Keratinocyte (primary cell): ENCODE measurements around the gene PIGU. TPM values are rescaled to one million over a fixed set of nuclear protein-coding genes. Genes with fewer than 3 reads are reported as not detected.

Source experiments
- DNase-seq: peaks from one replicate; pipeline ENCODE4 v3.0.0-alpha.2; 2011; ENCODE audit warnings: low read depth, missing footprints, low spot score
- FAIRE-seq: peaks from 2 replicates; lab custom pipeline; 2011; peaks lifted over from hg19 to GRCh38; lab: Jason Lieb, UNC
- H2AFZ ChIP-seq: 2 replicates; pipeline ENCODE4 v1.6.0; 2012; ENCODE audit warnings: low read length, control low read depth, inconsistent platforms; ENCODE audit not compliant: control insufficient read depth
- H3K27ac ChIP-seq: 2 replicates; pipeline ENCODE4 v1.5.1; 2011; ENCODE audit warnings: low read length; ENCODE audit not compliant: control insufficient read depth, insufficient read depth
- H3K27me3 ChIP-seq: 3 replicates; pipeline ENCODE4 v1.6.0; 2011; ENCODE audit warnings: low read length; ENCODE audit not compliant: control insufficient read depth, insufficient read depth; ENCODE audit errors: extremely low read depth
- H3K36me3 ChIP-seq, 2 experiments: 2 replicates in 1 of 2; 3 replicates in 1 of 2; pipeline ENCODE4 v1.5.1; 2011; ENCODE audit warnings: low read length in 2 of 2, mild to moderate bottlenecking in 1 of 2; ENCODE audit not compliant: control insufficient read depth in 2 of 2, insufficient read depth in 2 of 2; ENCODE audit errors: extremely low read depth in 1 of 2
- H3K4me1 ChIP-seq: 3 replicates; pipeline ENCODE4 v1.5.1; 2011; ENCODE audit warnings: low read length; ENCODE audit not compliant: control insufficient read depth, insufficient read depth; ENCODE audit errors: extremely low read depth
- H3K4me2 ChIP-seq: 3 replicates; pipeline ENCODE4 v1.6.0; 2011; ENCODE audit warnings: low read depth, low read length; ENCODE audit not compliant: control insufficient read depth, insufficient read depth; ENCODE audit errors: extremely low read depth
- H3K4me3 ChIP-seq, 3 experiments: fragments of 200-600 bp in 1 of 3; sonication (generic) in 1 of 3; 2 replicates in 2 of 3; 3 replicates in 1 of 3; pipeline ENCODE4 v1.5.1; 2011 to 2016; ENCODE audit warnings: low read length in 3 of 3, mild to moderate bottlenecking in 3 of 3, control low read depth in 2 of 3, inconsistent platforms in 1 of 3, low read depth in 1 of 3, mixed read lengths in 1 of 3, mixed run types in 1 of 3, moderate library complexity in 1 of 3; ENCODE audit not compliant: control insufficient read depth in 2 of 3, insufficient read depth in 2 of 3; ENCODE audit errors: extremely low read depth in 1 of 3
- H3K79me2 ChIP-seq: 2 replicates; pipeline ENCODE4 v1.6.0; 2012; ENCODE audit warnings: low read length; ENCODE audit not compliant: control insufficient read depth, insufficient read depth
- H3K9ac ChIP-seq: 3 replicates; pipeline ENCODE4 v1.6.0; 2011; ENCODE audit warnings: low read length; ENCODE audit not compliant: control insufficient read depth, insufficient read depth; ENCODE audit errors: extremely low read depth
- H3K9me1 ChIP-seq: 3 replicates; pipeline ENCODE4 v1.6.0; 2011; ENCODE audit warnings: low read length; ENCODE audit not compliant: control insufficient read depth, insufficient read depth; ENCODE audit errors: extremely low read depth
- H3K9me3 ChIP-seq: 2 replicates; pipeline ENCODE4 v1.5.1; 2012; ENCODE audit warnings: low read depth, low read length; ENCODE audit not compliant: control insufficient read depth
- H4K20me1 ChIP-seq: 3 replicates; pipeline ENCODE4 v1.6.0; 2011; ENCODE audit warnings: low read length; ENCODE audit not compliant: control insufficient read depth, insufficient read depth; ENCODE audit errors: extremely low read depth
- CTCF ChIP-seq, 3 experiments: IDR thresholded peaks in 1 of 3; conservative IDR thresholded peaks in 1 of 3; optimal IDR thresholded peaks in 1 of 3; 2 replicates in 2 of 3; 3 replicates in 1 of 3; pipeline versions ENCODE3 to v1.5.1; 2011; ENCODE audit warnings: low read length in 3 of 3, mild to moderate bottlenecking in 3 of 3, moderate library complexity in 2 of 3, control low read depth in 1 of 3, inconsistent platforms in 1 of 3; ENCODE audit not compliant: insufficient read depth in 2 of 3; ENCODE audit errors: extremely low read depth in 1 of 3
- EZH2 ChIP-seq: IDR thresholded peaks from one replicate; pipeline ENCODE4 v1.6.1; 2012; ENCODE audit warnings: inconsistent platforms, mild to moderate bottlenecking, low read length, moderate library complexity
- dilution Hi-C: fragments of 300-500 bp; cut with MboI; formaldehyde crosslinking; loops from one replicate; pipeline ENCODE4 v1.7.0; 2020; ENCODE audit warnings: low sequenced_read_pairs; ENCODE audit not compliant: extremely low pct_ligation_motif_present
- polyA plus RNA-seq, 5 experiments: library from polyadenylated mRNA; depleted of rRNA in 3 of 5; stranded (reverse) in 3 of 5; stranded (forward) in 1 of 5; unstranded in 1 of 5; fragments of >200 nt; gene quantifications; 1 replicate in 1 of 5; 2 replicates in 3 of 5; 3 replicates in 1 of 5; pipeline versions ENCODE4 v1.2.1 to v1.2.3, GENCODE V29; 2011 to 2012; ENCODE audit warnings: missing spikeins in 2 of 5, low read depth in 1 of 5, low replicate concordance in 1 of 5

Gene PIGU
- polyA plus RNA-seq, 1 donor (not counting 4 experiments of a cell fraction or from before 2014, with no cell fraction given), result 48.0 TPM

DNA sequence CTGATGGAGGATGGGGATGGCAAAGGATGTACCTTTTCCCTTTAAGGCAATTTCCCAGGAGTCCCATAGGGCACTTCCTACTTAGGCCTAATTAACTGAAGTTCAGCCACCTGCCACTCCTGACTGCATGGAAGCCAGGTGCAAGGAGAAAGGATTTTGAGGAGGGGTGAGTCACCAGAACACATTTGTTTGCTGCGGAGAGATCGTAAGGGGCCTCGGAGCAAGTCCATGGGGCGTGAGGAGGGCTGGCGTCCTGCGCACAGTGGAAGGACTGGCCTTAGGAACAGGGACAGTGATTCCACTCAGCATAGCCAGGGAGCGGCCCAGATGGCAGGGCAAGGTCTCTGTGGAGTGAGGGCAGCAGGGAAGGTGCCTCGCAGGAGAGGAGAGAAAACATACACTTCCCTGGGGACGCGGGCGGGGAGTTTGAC, 130.1 kb downstream of the PIGU start:
- dilution Hi-C loops, result no loop called here
- no peak overlapping the region for H3K9ac ChIP-seq
- DNase-seq, result no peak
- H3K4me3 ChIP-seq, result no peak overlapping the region
- no peaks in the 10 kb centered on the region for H3K27me3 ChIP-seq
- no peak overlapping the region for H3K4me2 ChIP-seq
- no peaks in the 10 kb centered on the region for H3K36me3 ChIP-seq
- no peak overlapping the region for H2AFZ ChIP-seq
- peaks cover 3% of the 10 kb centered on the region for H3K4me1 ChIP-seq
- H3K9me3 ChIP-seq, result no peaks in the 10 kb centered on the region
- no peaks in the 10 kb centered on the region for H3K9me1 ChIP-seq
- no peaks in the 10 kb centered on the region for H3K79me2 ChIP-seq
- no peaks in the 10 kb centered on the region for H4K20me1 ChIP-seq
- H3K27ac ChIP-seq, result no peak overlapping the region
- FAIRE-seq, result no peak
- no peak for TF ChIP-seq EZH2
- no peak for TF ChIP-seq CTCF (optimal IDR thresholded peaks at IDR 0.05 in 1 of 3, IDR thresholded peaks at IDR 0.05 in 1 of 3, conservative IDR thresholded peaks at IDR 0.05 in 1 of 3; ENCODE audit: extremely low read depth in 1 of 3, insufficient read depth in 2 of 3, low read length in 3 of 3)

DNA sequence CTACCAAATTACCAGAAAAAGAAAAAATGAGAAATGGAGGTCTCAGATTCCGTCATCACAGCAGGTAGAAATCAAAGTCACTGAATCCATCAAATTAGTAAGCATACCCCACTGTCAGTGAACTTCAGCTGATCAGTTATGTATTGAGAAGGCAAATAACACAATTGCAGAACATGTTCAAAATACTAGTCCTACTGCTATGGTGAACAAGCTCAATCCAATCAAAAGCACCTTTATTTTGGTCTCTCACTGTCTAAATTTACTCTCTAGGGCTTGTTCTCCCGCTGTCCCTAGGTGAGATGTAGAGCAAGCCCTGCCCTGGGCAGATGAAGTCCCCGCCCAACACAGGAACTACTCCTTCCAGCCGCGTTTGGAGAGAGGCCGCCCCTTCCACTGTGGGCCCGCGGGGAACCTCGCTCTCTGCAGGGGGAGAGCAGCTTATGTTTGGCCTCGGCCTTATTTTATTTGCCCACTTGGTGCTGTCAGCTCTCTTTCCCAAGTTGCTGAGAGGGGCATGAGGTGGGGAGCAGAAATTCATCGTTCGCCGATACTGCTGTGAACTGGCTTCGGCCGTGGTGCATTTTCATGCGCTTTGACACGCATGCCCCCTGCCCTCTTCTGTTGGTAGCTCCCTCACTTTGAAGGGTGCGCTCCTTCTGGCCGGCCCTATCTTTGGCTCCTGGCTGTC, 132.6 kb downstream of the PIGU start:
- Histone ChIP-seq H3K27ac (no peak overlapping the region), H3K9ac (no peak overlapping the region), H3K79me2 (no peaks in the 10 kb centered on the region), H3K9me1 (no peaks in the 10 kb centered on the region), H4K20me1 (no peaks in the 10 kb centered on the region), H3K4me2 (peak overlapping the region; percentile 54), H3K9me3 (no peaks in the 10 kb centered on the region), H3K36me3 (peaks cover 13 to 19% of the 10 kb centered on the region in 2 experiments), H3K4me3 (peak overlapping the region in 1 of 3 experiments; percentile 38), H2AFZ (peak overlapping the region; percentile 12), H3K4me1 (peaks cover under 1% of the 10 kb centered on the region), H3K27me3 (no peaks in the 10 kb centered on the region)
- FAIRE-seq (peak; percentile 29), DNase-seq (no peak)
- TF ChIP-seq EZH2 (no peak), CTCF (optimal IDR thresholded peaks at IDR 0.05 in 1 of 3, IDR thresholded peaks at IDR 0.05 in 1 of 3, conservative IDR thresholded peaks at IDR 0.05 in 1 of 3; ENCODE audit: extremely low read depth in 1 of 3, insufficient read depth in 2 of 3, low read length in 3 of 3) (no peak)
- dilution Hi-C loops, result no loop called here
